ENCODE data around the gene MED13L.

GRCh38 chr12:116196226-116196625, 81.3 kb downstream of the MED13L start:
- TF ChIP-seq POLR2A (IDR thresholded peaks at IDR 0.05) (no peak), CTCF (IDR thresholded peaks at IDR 0.05) (no peak)
